AG04450 (cell line): ENCODE results near the gene MAP2K6. TPM values are rescaled to one million over a fixed set of nuclear protein-coding genes. Genes with fewer than 3 reads are reported as not detected.

Experiments
- CTCF ChIA-PET: fragments of 300-600, 350-600 bp; formaldehyde crosslinking; extraction: SDS; loops from one replicate; lab custom pipeline; 2022; ENCODE audit warnings: antibody characterized with exemption, inconsistent platforms; lab: Charles Lee
- POLR2A ChIA-PET: fragments of 350-600 bp; formaldehyde crosslinking; extraction: SDS; loops from one replicate; lab custom pipeline; 2021; ENCODE audit warnings: antibody characterized with exemption, inconsistent platforms; lab: Yijun Ruan, JAX
- DNase-seq: peaks from one replicate; pipeline ENCODE4 v3.0.0-alpha.2; 2011; ENCODE audit warnings: low read depth, low spot score
- H3K27ac ChIP-seq: one replicate; pipeline ENCODE4 v1.5.1; 2012; ENCODE audit warnings: low read depth, low read length, control low read depth
- H3K27me3 ChIP-seq: one replicate; pipeline ENCODE4 v1.6.0; 2012; ENCODE audit warnings: low read length; ENCODE audit not compliant: control insufficient read depth, insufficient read depth
- H3K4me3 ChIP-seq: 2 replicates; pipeline ENCODE4 v1.5.1; 2011; ENCODE audit warnings: mild to moderate bottlenecking, low read depth, low read length, control low read depth
- H3K9me3 ChIP-seq: 2 replicates; pipeline ENCODE4 v1.5.1; 2012; ENCODE audit warnings: low read length; ENCODE audit not compliant: control insufficient read depth, insufficient read depth
- CTCF ChIP-seq: IDR thresholded peaks from 2 replicates; pipeline ENCODE4 v1.5.1; 2011; ENCODE audit warnings: low read depth, low read length, control low read depth, inconsistent platforms
- polyA plus RNA-seq: library from polyadenylated mRNA; depleted of rRNA; stranded (reverse); fragments of >200 nt; gene quantifications from 2 replicates; pipeline ENCODE4 v1.2.3, GENCODE V29; 2011

The MAP2K6 gene
- polyA plus RNA-seq, 1 experiment = 10.9 TPM

DNA sequence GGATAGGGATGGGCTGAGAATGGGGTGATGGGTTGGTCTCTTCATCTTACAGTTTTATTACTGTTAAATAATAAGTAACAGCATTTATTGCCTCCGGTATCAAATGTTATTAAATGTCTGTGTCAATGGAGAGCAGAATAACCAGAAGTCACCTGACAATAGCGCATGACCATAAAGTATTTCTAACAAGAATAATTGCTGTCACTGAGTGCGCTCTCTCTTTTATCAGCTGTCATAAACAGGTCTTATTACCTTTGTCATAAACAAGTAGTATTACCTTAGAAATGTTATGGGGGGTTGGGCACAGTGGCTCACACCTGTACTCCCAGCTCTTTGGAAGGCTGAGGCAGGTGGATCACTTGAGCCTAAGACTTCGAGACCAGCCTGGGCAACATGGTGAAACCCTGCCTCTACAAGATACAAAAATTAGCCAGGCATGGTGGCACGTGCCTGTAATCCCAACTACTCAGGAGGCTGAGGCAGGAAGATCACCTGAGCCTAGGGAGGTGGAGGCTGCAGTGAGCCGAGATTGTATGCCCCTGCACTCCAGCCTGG lies 120.6 kb downstream of the MAP2K6 start:
- H3K27me3 ChIP-seq = no peaks in the 10 kb centered on the region
- no peak for DNase-seq
- H3K9me3 ChIP-seq = no peaks in the 10 kb centered on the region
- no peak for TF ChIP-seq CTCF
- POLR2A ChIA-PET = no interaction called here
- no peak overlapping the region for H3K27ac ChIP-seq
- CTCF ChIA-PET = interaction anchor here (0.7 to 1.7 kb wide), 4 partner anchors 11 to 72 kb away, joined by 3 to 6 read pairs (median 4); no protein-coding TSS in a partner anchor
- H3K4me3 ChIP-seq = no peak overlapping the region

DNA sequence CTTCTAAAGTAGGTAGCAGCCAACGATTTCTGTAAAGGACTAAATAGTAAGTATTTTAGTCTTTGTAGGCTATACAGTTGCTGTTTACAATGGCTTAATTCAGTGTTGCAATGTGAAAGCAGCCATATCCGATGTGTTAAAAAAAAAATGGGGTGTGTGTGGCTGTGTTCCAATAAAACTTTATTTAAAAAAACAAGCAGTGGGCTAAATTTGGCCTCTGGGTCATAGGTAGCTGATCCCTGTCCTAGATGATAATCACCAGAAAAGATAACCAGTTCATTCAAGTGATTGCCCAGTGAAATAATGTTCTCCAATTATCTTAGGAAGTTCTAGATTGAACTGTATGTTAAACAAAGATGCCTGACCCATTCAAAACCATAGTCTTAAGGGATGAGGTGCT lies 124.3 kb downstream of the MAP2K6 start:
- DNase-seq = no peak
- no peaks in the 10 kb centered on the region for H3K27me3 ChIP-seq
- H3K27ac ChIP-seq = peak overlapping the region; percentile 98
- CTCF ChIA-PET = interaction anchor here (1.5 to 2.1 kb wide), 3 partner anchors 11 to 68 kb away, joined by 4 to 15 read pairs (median 11); no protein-coding TSS in a partner anchor
- POLR2A ChIA-PET = interaction anchor here (1.1 to 1.5 kb wide), 2 partner anchors 68 to 117 kb away, joined by 4 to 6 read pairs; no protein-coding TSS in a partner anchor
- H3K4me3 ChIP-seq = no peak overlapping the region
- H3K9me3 ChIP-seq = no peaks in the 10 kb centered on the region
- TF ChIP-seq CTCF = no peak

GRCh38 chr17:69539274-69539673 lies 124.8 kb downstream of the MAP2K6 start:
- Histone ChIP-seq H3K27me3 (no peaks in the 10 kb centered on the region), H3K9me3 (no peaks in the 10 kb centered on the region), H3K4me3 (no peak overlapping the region), H3K27ac (peak overlapping the region; percentile 98)
- ChIA-PET POLR2A (interaction anchor here (0.5 to 1.9 kb wide), 13 partner anchors 12 to 630 kb away, joined by 3 to 11 read pairs (median 5); partner anchors contain the start of genes KCNJ2 and MAP2K6), CTCF (interaction anchor here (0.6 to 2.1 kb wide), 10 partner anchors 8 to 1012 kb away, joined by 3 to 15 read pairs (median 5); no protein-coding TSS in a partner anchor)
- no peak for TF ChIP-seq CTCF
- no peak for DNase-seq

DNA sequence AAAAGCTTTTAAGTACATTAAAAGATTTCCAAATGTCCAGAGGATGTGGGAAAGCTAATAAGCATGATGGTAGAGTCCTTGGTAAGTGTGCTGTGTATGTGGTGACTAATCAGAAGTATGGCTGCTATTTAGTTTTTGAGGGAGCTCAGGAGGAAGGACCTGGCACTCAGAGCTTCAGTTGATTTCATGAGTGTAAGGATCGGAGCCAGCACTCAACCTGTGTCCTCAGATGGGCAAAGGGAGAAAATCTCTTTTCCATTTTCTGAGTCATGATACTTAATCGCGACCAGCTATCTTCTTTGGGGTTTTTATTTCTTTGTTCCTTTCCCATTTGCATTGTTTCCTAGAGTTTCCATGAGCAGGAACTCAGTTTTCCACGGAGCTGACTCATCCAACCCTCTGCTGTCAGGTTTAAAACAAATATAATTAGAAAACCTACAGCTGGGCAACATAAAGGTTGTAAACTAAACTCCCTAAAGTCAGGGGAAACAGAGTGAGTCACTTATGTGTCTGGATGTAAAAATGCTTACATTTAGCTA lies 125.4 kb downstream of the MAP2K6 start:
- Histone ChIP-seq H3K4me3 (peak overlapping the region; percentile 35), H3K9me3 (no peaks in the 10 kb centered on the region), H3K27me3 (no peaks in the 10 kb centered on the region), H3K27ac (peak overlapping the region; percentile 98)
- no peak for TF ChIP-seq CTCF
- CTCF ChIA-PET = interaction anchor here (0.6 to 2.1 kb wide), 12 partner anchors 9 to 1012 kb away, joined by 3 to 15 read pairs (median 4); no protein-coding TSS in a partner anchor
- DNase-seq = peak; percentile 86
- POLR2A ChIA-PET = interaction anchor here (0.5 to 1.9 kb wide), 16 partner anchors 12 to 629 kb away, joined by 3 to 11 read pairs (median 4); partner anchors contain the start of genes KCNJ2 and MAP2K6
